HCT116 (cell line): Measurements from ENCODE around the gene DCN. TPM values are rescaled to one million over a fixed set of nuclear protein-coding genes. Genes with fewer than 3 reads are reported as not detected.
A peak's percentile ranks its signal among the peaks of the same experiment; 100 is the strongest.

ENCODE experiments used
- ATAC-seq: fragments of 200-7000 bp; cut with Tn5 transposase; 2 replicates; pipeline ENCODE4 v1.9.1; 2020; ENCODE audit warnings: mild to moderate bottlenecking, moderate library complexity
- BruUV-seq: library from RNA; stranded (reverse); fragments of 400-500 nt; replicated peaks from 2 replicates; lab custom pipeline; 2021; lab: Mats Ljungman, UMichigan
- CTCF ChIA-PET: fragments of 300-600 bp; sonication (Branson Sonifier 250); formaldehyde crosslinking; loops from one replicate; lab custom pipeline; 2021; ENCODE audit warnings: antibody characterized with exemption; lab: Charles Lee
- POLR2A ChIA-PET: fragments of 300-600, 350-600 bp; sonication (Branson Sonifier 250); formaldehyde crosslinking; loops from one replicate; lab custom pipeline; 2021; ENCODE audit warnings: antibody characterized with exemption; lab: Charles Lee
- RAD21 ChIA-PET, 2 experiments: fragments of 300-600 bp; sonication (Branson Sonifier 250); formaldehyde crosslinking; loops; one replicate each; lab custom pipeline; 2023; ENCODE audit warnings: low total read pairs in 2 of 2; ENCODE audit not compliant: uncharacterized antibody in 2 of 2, unreplicated experiment in 2 of 2, low non-redundant PET in 1 of 2; lab: Charles Lee
- DNase-seq: peaks from one replicate; pipeline ENCODE4 v3.0.0-alpha.2; 2010; ENCODE audit warnings: low read depth, low spot score
- H2AFZ ChIP-seq: fragments of 200-600 bp; shearing (Covaris generic), sonication (generic); 2 replicates; pipeline ENCODE4 v1.6.1; 2017; ENCODE audit warnings: low read depth, mixed run types, mixed read lengths, antibody characterized with exemption, low read length; ENCODE audit not compliant: poor library complexity, severe bottlenecking
- H3K27ac ChIP-seq: 2 replicates; pipeline ENCODE4 v1.5.1; 2012; ENCODE audit warnings: low read depth, low read length
- H3K27me3 ChIP-seq: fragments of 200-600 bp; sonication (generic); 2 replicates; pipeline ENCODE4 v1.6.1; 2016; ENCODE audit warnings: mixed run types, low read length, mixed read lengths; ENCODE audit not compliant: insufficient read depth
- H3K36me3 ChIP-seq, 2 experiments: fragments of 200-500 bp in 1 of 2; fragments of 200-600 bp in 1 of 2; sonication (Bioruptor generic) in 1 of 2; sonication (generic) in 1 of 2; 2 replicates each; pipeline versions ENCODE4 v1.5.1 to v1.6.1; 2014 to 2016; ENCODE audit warnings: low read length in 2 of 2, inconsistent platforms in 1 of 2, mixed read lengths in 1 of 2, mixed run types in 1 of 2; ENCODE audit not compliant: insufficient read depth in 2 of 2, control insufficient read depth in 1 of 2
- H3K4me1 ChIP-seq, 2 experiments: fragments of 200-600 bp in 1 of 2; sonication (generic) in 1 of 2; 2 replicates each; pipeline versions ENCODE4 v1.5.1 to v1.6.1; 2012 to 2017; ENCODE audit warnings: low read length in 2 of 2, inconsistent platforms in 1 of 2, mild to moderate bottlenecking in 1 of 2, mixed read lengths in 1 of 2, mixed run types in 1 of 2, moderate library complexity in 1 of 2; ENCODE audit not compliant: insufficient read depth in 2 of 2, control insufficient read depth in 1 of 2
- H3K4me2 ChIP-seq: fragments of 200-600 bp; sonication (generic); 2 replicates; pipeline ENCODE4 v1.6.1; 2017; ENCODE audit warnings: mixed run types, low read length, mixed read lengths
- H3K4me3 ChIP-seq, 2 experiments: fragments of 200-600 bp in 1 of 2; sonication (generic) in 1 of 2; replicated peaks in 1 of 2; 2 replicates each; pipeline ENCODE4 v1.5.1; 2011 to 2016; ENCODE audit warnings: low read length in 2 of 2, control low read depth in 1 of 2, low read depth in 1 of 2, mild to moderate bottlenecking in 1 of 2, mixed read lengths in 1 of 2, mixed run types in 1 of 2
- H3K79me2 ChIP-seq: fragments of 200-600 bp; sonication (generic); 2 replicates; pipeline ENCODE4 v1.6.1; 2017; ENCODE audit warnings: mild to moderate bottlenecking, mixed run types, low read length, moderate library complexity, mixed read lengths; ENCODE audit not compliant: insufficient read depth
- H3K9ac ChIP-seq: fragments of 200-600 bp; sonication (generic); 2 replicates; pipeline ENCODE4 v1.6.1; 2016; ENCODE audit warnings: low read length, mixed read lengths
- H3K9me2 ChIP-seq: fragments of 200-600 bp; sonication (generic), shearing (Covaris generic); 2 replicates; pipeline ENCODE4 v1.6.1; 2017; ENCODE audit warnings: mixed run types, mild to moderate bottlenecking, moderate library complexity; ENCODE audit not compliant: insufficient read depth
- H3K9me3 ChIP-seq, 2 experiments: fragments of 200-500 bp in 1 of 2; fragments of 200-600 bp in 1 of 2; sonication (Bioruptor generic) in 1 of 2; sonication (generic) in 1 of 2; 2 replicates each; pipeline ENCODE4 v1.6.1; 2014 to 2017; ENCODE audit warnings: low read length in 2 of 2, mixed read lengths in 2 of 2, inconsistent platforms in 1 of 2, low read depth in 1 of 2, mild to moderate bottlenecking in 1 of 2, mixed run types in 1 of 2, moderate library complexity in 1 of 2; ENCODE audit not compliant: control insufficient read depth in 1 of 2, insufficient read depth in 1 of 2
- H4K20me1 ChIP-seq: fragments of 200-600 bp; sonication (generic), shearing (Covaris generic); 2 replicates; pipeline ENCODE4 v1.6.1; 2017; ENCODE audit warnings: mixed run types, mild to moderate bottlenecking, moderate library complexity; ENCODE audit not compliant: insufficient read depth
- CBX3 ChIP-seq: IDR thresholded peaks from 2 replicates; pipeline ENCODE4 v1.6.1; 2012; ENCODE audit warnings: low read depth
- CTCF ChIP-seq, 3 experiments: fragments of 200-600 bp in 1 of 3; sonication (generic) in 1 of 3; IDR thresholded peaks in 2 of 3; conservative IDR thresholded peaks in 1 of 3; 2 replicates each; pipeline ENCODE4 v1.5.1; 2012 to 2017; ENCODE audit warnings: low read depth in 2 of 3, low read length in 2 of 3, antibody characterized with exemption in 1 of 3, borderline replicate concordance in 1 of 3, control low read depth in 1 of 3, mild to moderate bottlenecking in 1 of 3, mixed read lengths in 1 of 3, mixed run types in 1 of 3, moderate library complexity in 1 of 3; ENCODE audit not compliant: insufficient read depth in 1 of 3
- ELF1 ChIP-seq: IDR thresholded peaks from 2 replicates; pipeline ENCODE4 v1.6.1; 2012; ENCODE audit warnings: low read depth, borderline replicate concordance
- EZH2 ChIP-seq: fragments of 200-600 bp; sonication (generic); IDR thresholded peaks from 2 replicates; pipeline ENCODE4 v1.6.1; 2017; ENCODE audit warnings: antibody characterized with exemption, mixed run types
- EZH2phosphoT487 ChIP-seq: fragments of 200-600 bp; IDR thresholded peaks from 2 replicates; pipeline ENCODE4 v1.6.1; 2018; ENCODE audit warnings: antibody characterized with exemption, borderline replicate concordance
- FOSL1 ChIP-seq: IDR thresholded peaks from 2 replicates; pipeline ENCODE4 v1.6.1; 2012; ENCODE audit warnings: low read depth
- POLR2A ChIP-seq: IDR thresholded peaks from 2 replicates; pipeline ENCODE4 v1.7.0; 2011; ENCODE audit warnings: borderline replicate concordance; ENCODE audit not compliant: insufficient read depth, insufficient read length; ENCODE audit errors: extremely low read depth
- POLR2AphosphoS5 ChIP-seq: IDR thresholded peaks from 2 replicates; pipeline ENCODE4 v1.6.1; 2011; ENCODE audit warnings: mild to moderate bottlenecking, low read depth, low read length, moderate library complexity
- RAD21 ChIP-seq: IDR thresholded peaks from 2 replicates; pipeline ENCODE4 v1.6.1; 2012; ENCODE audit warnings: low read depth, mild to moderate bottlenecking
- SIN3A ChIP-seq: IDR thresholded peaks from 2 replicates; pipeline ENCODE4 v1.6.1; 2012; ENCODE audit warnings: low read depth
- SRF ChIP-seq: IDR thresholded peaks from 2 replicates; pipeline ENCODE4 v1.6.1; 2012; ENCODE audit warnings: low read depth
- TCF7L2 ChIP-seq: IDR thresholded peaks from 2 replicates; pipeline ENCODE4 v1.7.0; 2011; ENCODE audit warnings: borderline replicate concordance, inconsistent platforms; ENCODE audit not compliant: insufficient read depth, insufficient read length; ENCODE audit errors: extremely low read depth
- YY1 ChIP-seq: IDR thresholded peaks from 2 replicates; pipeline ENCODE4 v1.6.1; 2011; ENCODE audit warnings: low read length, low read depth, moderate library complexity, mild to moderate bottlenecking; ENCODE audit not compliant: insufficient replicate concordance; ENCODE audit errors: extremely low read depth
- ZBTB33 ChIP-seq: IDR thresholded peaks from 2 replicates; pipeline ENCODE4 v1.6.1; 2011; ENCODE audit warnings: mild to moderate bottlenecking, low read length, moderate library complexity; ENCODE audit not compliant: insufficient replicate concordance; ENCODE audit errors: extremely low read depth
- intact Hi-C: fragments of 100-400 bp; cut with micrococcal nuclease; formaldehyde crosslinking; loops from 2 replicates; pipeline ENCODE4 v1.10.0; 2022
- total RNA-seq: library from RNA; stranded (reverse); gene quantifications from one replicate; pipeline ENCODE4 v1.2.1, GENCODE V29; 2021; ENCODE audit not compliant: unreplicated experiment

The DCN gene
- total RNA-seq, 1 experiment from 2014 or later = 3.6 TPM

- intact Hi-C loops = no loop called here
- Histone ChIP-seq H3K36me3 (no peaks in the 10 kb centered on the region), H3K4me1 (peaks cover 4 to 14% of the 10 kb centered on the region in 2 experiments; a peak in 3 of 4 replicates), H3K27me3 (no peaks in the 10 kb centered on the region), H4K20me1 (no peaks in the 10 kb centered on the region), H3K27ac (no peak overlapping the region), H3K9ac (no peak overlapping the region), H3K79me2 (no peaks in the 10 kb centered on the region), H3K9me3 (no peaks in the 10 kb centered on the region), H2AFZ (peak overlapping the region; percentile 77), H3K9me2 (no peaks in the 10 kb centered on the region), H3K4me3 (no peak overlapping the region), H3K4me2 (peak overlapping the region; percentile 60)
- ChIA-PET POLR2A (no interaction called here), RAD21 (no interaction called here), CTCF (interaction anchor here (2.1 kb wide), 1 partner anchor 10 kb away, joined by 12 read pairs; no protein-coding TSS in a partner anchor)
- ATAC-seq (no peak), DNase-seq (no peak)
- TF ChIP-seq SRF = no peak
- TF ChIP-seq ZBTB33 = no peak
- TF ChIP-seq YY1 = no peak
- no peak for TF ChIP-seq ELF1
- no peak for TF ChIP-seq EZH2
- no peak for TF ChIP-seq POLR2AphosphoS5
- TF ChIP-seq CTCF (IDR thresholded peaks at IDR 0.05 in 2 of 3, conservative IDR thresholded peaks at IDR 0.05 in 1 of 3; ENCODE audit: borderline replicate concordance in 1 of 3, insufficient read depth in 1 of 3, low read depth in 2 of 3, low read length in 2 of 3) = no peak
- no peak for TF ChIP-seq POLR2A
- TF ChIP-seq SIN3A = no peak
- no peak for TF ChIP-seq TCF7L2
- TF ChIP-seq FOSL1 = no peak
- no peak for TF ChIP-seq EZH2phosphoT487
- TF ChIP-seq RAD21 = no peak
- TF ChIP-seq CBX3 = no peak
- no TSS peak for BruUV-seq
Measured at GRCh38 chr12:91099341-91099740, 83.3 kb downstream of the DCN start.
